ENCODE data around the gene SHMT1.
A peak's percentile ranks its signal among the peaks of the same experiment; 100 is the strongest.
"Not testable (repeated sequence)": the region's sequence is repeated elsewhere in the genome, so short reads cannot be mapped to it uniquely, and the experiment has no call there.

SHMT1 gene

GRCh38 chr17:18324140-18325050 lies 39.0 kb downstream of the SHMT1 start:
- DNase-seq, result no peak

- no peak for DNase-seq
Measured at GRCh38 chr17:18323507-18324139, 39.7 kb downstream of the SHMT1 start.

- DNase-seq, result no peak
Measured at GRCh38 chr17:18323007-18323406, 40.3 kb downstream of the SHMT1 start.

- no peak for DNase-seq
Measured at GRCh38 chr17:18322522-18322921, 40.8 kb downstream of the SHMT1 start.

- no peak for DNase-seq
Measured at GRCh38 chr17:18321309-18321708, 42.0 kb downstream of the SHMT1 start.

- no peak for DNase-seq
Measured at GRCh38 chr17:18320301-18320700, 43.0 kb downstream of the SHMT1 start.

- DNase-seq, result peak; percentile 8
Measured at GRCh38 chr17:18319604-18320256, 43.6 kb downstream of the SHMT1 start.

GRCh38 chr17:18318771-18319450 lies 44.4 kb downstream of the SHMT1 start:
- no peak for DNase-seq

GRCh38 chr17:18318117-18318516 lies 45.2 kb downstream of the SHMT1 start:
- no peak for DNase-seq

- no peak for DNase-seq
Measured at GRCh38 chr17:18315961-18316360, 47.4 kb downstream of the SHMT1 start.

GRCh38 chr17:18315562-18315922 lies 47.8 kb downstream of the SHMT1 start:
- no peak for DNase-seq

- DNase-seq, result peak; percentile 97
Measured at GRCh38 chr17:18314731-18315561, 48.4 kb downstream of the SHMT1 start, which contains the start of the genes SMCR8 and TOP3A. SMCR8 (plus strand) TSS chr17:18315293; CDS start chr17:18315790, 497 bp downstream. TOP3A (minus strand) TSS chr17:18314994; CDS start chr17:18314778, 216 bp downstream.

- no peak for DNase-seq
Measured at GRCh38 chr17:18314059-18314730, 49.2 kb downstream of the SHMT1 start.

- no peak for DNase-seq
Measured at GRCh38 chr17:18309202-18309601, 54.1 kb downstream of the SHMT1 start.

- not testable (repeated sequence) for DNase-seq
Measured at GRCh38 chr17:18303206-18303605, 60.1 kb downstream of the SHMT1 start.

GRCh38 chr17:18300725-18301480 lies 62.4 kb downstream of the SHMT1 start:
- no peak for DNase-seq

- DNase-seq, result not testable (repeated sequence)
Measured at GRCh38 chr17:18298061-18298460, 65.3 kb downstream of the SHMT1 start.

- DNase-seq, result no peak
Measured at GRCh38 chr17:18291718-18292540, 71.4 kb downstream of the SHMT1 start.

GRCh38 chr17:18285296-18285695 lies 78.1 kb downstream of the SHMT1 start:
- no peak for DNase-seq

GRCh38 chr17:18281788-18282187 lies 81.6 kb downstream of the SHMT1 start:
- DNase-seq, result no peak

All from NCI-H1105 (cell line).